Peyer's patch (tissue), 4 donors: ENCODE measurements around the gene GTF2E1. TPM values are rescaled to one million over a fixed set of nuclear protein-coding genes. Genes with fewer than 3 reads are reported as not detected.
"Not testable (repeated sequence)": the region's sequence is repeated elsewhere in the genome, so short reads cannot be mapped to it uniquely, and the experiment has no call there.

Experiments
- DNase-seq, 3 donors: peaks; one replicate each; pipeline ENCODE4 v3.0.0-alpha.2; 2017 to 2019
- H3K27ac ChIP-seq, 4 donors: fragments of 200-600 bp; sonication (generic); one replicate each; pipeline ENCODE4 v1.5.1; 2016 to 2019
- H3K27me3 ChIP-seq, 2 donors: fragments of 200-600 bp; sonication (generic); one replicate each; pipeline ENCODE4 v1.5.1; 2019
- H3K36me3 ChIP-seq, 3 donors: fragments of 200-600 bp; sonication (generic); one replicate each; pipeline ENCODE4 v1.5.1; 2016 to 2019
- H3K4me1 ChIP-seq, 4 donors: fragments of 200-600 bp; sonication (generic); one replicate each; pipeline ENCODE4 v1.5.1; 2016 to 2019
- H3K4me3 ChIP-seq, 4 donors: fragments of 200-600 bp; sonication (generic); 1 replicate in 3 of 4; 2 replicates in 1 of 4; pipeline ENCODE4 v1.5.1; 2016 to 2019; ENCODE audit warnings: mild to moderate bottlenecking in 1 of 4
- H3K9me3 ChIP-seq, 4 donors: fragments of 200-600 bp; sonication (generic); one replicate each; pipeline ENCODE4 v1.5.1; 2016 to 2019; ENCODE audit warnings: mild to moderate bottlenecking in 1 of 4
- CTCF ChIP-seq, 6 experiments: fragments of 450-650 bp in 4 of 6; fragments of 200-600 bp in 2 of 6; sonication (generic) in 1 of 6; IDR thresholded peaks; one replicate each; pipeline ENCODE4 v1.5.1; 2017 to 2019; ENCODE audit warnings: antibody characterized with exemption in 6 of 6, mild to moderate bottlenecking in 3 of 6, moderate library complexity in 1 of 6
- POLR2A ChIP-seq, 2 donors: fragments of 450-650 bp; IDR thresholded peaks; one replicate each; pipeline ENCODE4 v1.5.1; 2017; ENCODE audit warnings: antibody characterized with exemption in 2 of 2, mild to moderate bottlenecking in 2 of 2, moderate library complexity in 2 of 2
- total RNA-seq, 4 donors: library from RNA; depleted of rRNA; stranded (reverse); fragments of >200 nt; gene quantifications; one replicate each; pipeline ENCODE4 v1.1.0, GENCODE V29; 2016

Gene GTF2E1
- total RNA-seq, 4 donors from 2014 or later, result 5.4 to 32.2 (median 11.5) TPM

DNA sequence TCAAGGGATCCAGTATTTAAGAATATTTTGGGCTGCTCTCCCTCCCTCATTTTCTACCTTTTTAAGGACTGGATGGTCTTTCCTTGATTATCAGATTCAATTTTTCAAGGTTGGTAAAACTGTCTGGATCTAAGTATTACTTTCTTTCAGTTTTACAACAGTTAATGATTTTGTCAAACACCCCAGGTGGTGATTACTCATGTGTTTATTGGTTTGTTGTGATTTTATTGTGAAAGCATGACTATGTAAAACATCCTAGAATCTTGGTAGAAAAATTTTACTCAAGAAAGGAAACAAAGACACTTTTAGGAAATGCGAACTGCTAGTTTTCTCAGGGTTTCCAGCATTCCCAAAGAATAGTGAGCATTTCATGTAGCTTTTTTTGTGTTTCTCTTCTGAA, 7.3 kb downstream of the GTF2E1 start:
- Histone ChIP-seq H3K36me3 (peaks cover 0 to 15% (median 0%) of the 10 kb centered on the region in 3 donors), H3K27me3 (no peaks in the 10 kb centered on the region), H3K27ac (no peak overlapping the region), H3K4me1 (no peaks in the 10 kb centered on the region), H3K4me3 (no peak overlapping the region), H3K9me3 (no peaks in the 10 kb centered on the region)
- DNase-seq, result no peak
- TF ChIP-seq POLR2A (IDR thresholded peaks at IDR 0.05) (no peak), CTCF (IDR thresholded peaks at IDR 0.05) (no peak)

DNA sequence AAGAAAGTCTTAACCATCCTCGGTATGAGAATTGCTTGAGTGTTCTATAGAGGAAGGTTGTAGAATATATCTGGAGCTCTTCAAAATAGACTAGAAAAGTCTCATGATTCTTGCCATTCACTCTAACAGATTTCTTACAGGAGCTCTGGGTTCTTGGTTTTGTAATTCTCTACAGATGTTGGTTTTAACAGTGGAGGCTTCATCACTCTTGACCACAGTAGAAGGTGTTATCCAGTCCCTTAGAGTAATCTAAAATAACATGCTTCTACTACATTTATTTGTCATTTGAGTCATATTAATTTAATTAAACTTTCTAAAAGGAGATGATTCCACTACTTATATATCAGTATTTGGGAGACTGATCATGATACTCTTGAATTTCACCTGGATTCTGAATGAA, 9.7 kb downstream of the GTF2E1 start:
- no peak overlapping the region for H3K27ac ChIP-seq
- peaks cover 0 to 15% (median 0%) of the 10 kb centered on the region in 3 donors for H3K36me3 ChIP-seq
- no peaks in the 10 kb centered on the region for H3K4me1 ChIP-seq
- no peaks in the 10 kb centered on the region for H3K9me3 ChIP-seq
- no peak overlapping the region for H3K4me3 ChIP-seq
- H3K27me3 ChIP-seq, result no peaks in the 10 kb centered on the region
- no peak for DNase-seq
- no peak for TF ChIP-seq POLR2A (IDR thresholded peaks at IDR 0.05)

DNA sequence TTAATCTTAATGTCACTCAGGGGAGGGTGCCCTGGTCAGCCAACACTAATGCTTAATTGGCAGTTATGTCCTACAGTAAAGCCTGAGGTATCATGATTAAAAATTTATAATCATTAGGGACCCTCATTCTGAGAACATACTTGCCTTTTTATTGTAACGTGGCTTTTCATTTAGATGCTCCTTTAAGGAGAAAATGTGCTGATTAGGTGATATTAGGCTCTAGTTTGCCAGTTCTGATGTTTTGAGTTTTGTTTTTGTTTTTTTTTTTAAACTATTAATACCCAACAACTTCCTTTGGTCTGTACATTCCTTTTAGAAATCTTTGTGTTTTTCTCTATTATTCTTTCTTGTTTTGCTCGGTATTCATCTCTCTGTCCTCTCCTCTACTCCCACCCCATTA, 10.3 kb downstream of the GTF2E1 start:
- no peaks in the 10 kb centered on the region for H3K4me1 ChIP-seq
- no peaks in the 10 kb centered on the region for H3K9me3 ChIP-seq
- no peaks in the 10 kb centered on the region for H3K27me3 ChIP-seq
- H3K4me3 ChIP-seq, result no peak overlapping the region
- no peak for DNase-seq
- TF ChIP-seq CTCF (IDR thresholded peaks at IDR 0.05), result no peak
- TF ChIP-seq POLR2A (IDR thresholded peaks at IDR 0.05), result no peak
- H3K36me3 ChIP-seq, result peaks cover 0 to 15% (median 0%) of the 10 kb centered on the region in 3 donors
- H3K27ac ChIP-seq, result no peak overlapping the region

GRCh38 chr3:120753810-120754209, 11.3 kb downstream of the GTF2E1 start:
- H3K36me3 ChIP-seq, result peaks cover 0 to 15% (median 0%) of the 10 kb centered on the region in 3 donors
- TF ChIP-seq CTCF (IDR thresholded peaks at IDR 0.05), result no peak
- no peak for TF ChIP-seq POLR2A (IDR thresholded peaks at IDR 0.05)
- no peak overlapping the region for H3K27ac ChIP-seq
- no peak overlapping the region for H3K4me3 ChIP-seq
- H3K4me1 ChIP-seq, result no peaks in the 10 kb centered on the region
- no peaks in the 10 kb centered on the region for H3K27me3 ChIP-seq
- no peak for DNase-seq
- H3K9me3 ChIP-seq, result no peaks in the 10 kb centered on the region

DNA sequence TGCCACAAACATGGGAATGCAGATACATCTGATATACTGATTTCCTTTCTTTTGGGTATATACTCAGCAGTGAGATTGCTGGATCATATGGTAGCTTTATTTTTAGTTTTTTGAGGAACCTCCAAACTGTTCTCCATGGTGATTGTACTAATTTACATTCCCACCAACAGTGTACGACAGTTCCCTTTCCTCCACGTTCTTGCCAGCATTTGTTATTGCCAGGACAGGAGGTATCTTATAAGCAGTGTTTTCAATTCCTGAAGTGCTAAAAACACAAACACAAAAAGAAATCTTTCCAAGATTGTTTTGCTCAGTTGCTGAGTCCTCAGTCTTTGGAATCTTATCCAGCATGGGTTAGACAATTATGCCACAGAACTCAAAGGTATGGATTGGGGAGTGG, 13.5 kb downstream of the GTF2E1 start:
- H3K4me3 ChIP-seq, result no peak overlapping the region
- peaks cover 0 to 7% (median 0%) of the 10 kb centered on the region in 3 donors for H3K36me3 ChIP-seq
- TF ChIP-seq POLR2A (IDR thresholded peaks at IDR 0.05) (no peak), CTCF (IDR thresholded peaks at IDR 0.05) (no peak)
- H3K4me1 ChIP-seq, result no peaks in the 10 kb centered on the region
- DNase-seq, result no peak
- H3K27me3 ChIP-seq, result no peaks in the 10 kb centered on the region
- H3K27ac ChIP-seq, result no peak overlapping the region
- no peaks in the 10 kb centered on the region for H3K9me3 ChIP-seq

DNA sequence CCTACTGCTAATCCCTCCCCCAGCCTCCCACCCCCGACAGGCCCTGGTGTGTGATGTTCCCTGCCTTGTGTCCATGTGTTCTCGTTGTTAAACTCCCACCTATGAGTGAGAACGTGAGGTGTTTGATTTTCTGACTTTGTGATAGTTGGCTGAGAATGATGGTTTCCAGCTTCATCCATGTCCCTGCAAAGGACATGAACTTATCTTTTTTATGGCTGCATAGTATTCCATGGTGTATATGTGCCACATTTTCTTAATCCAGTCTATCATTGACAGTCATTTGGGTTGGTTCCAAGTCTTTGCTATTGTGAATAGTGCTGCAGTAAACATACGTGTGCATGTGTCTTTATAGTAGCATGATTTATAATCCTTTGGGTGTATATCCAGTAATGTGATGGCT, 16.0 kb downstream of the GTF2E1 start:
- not testable (repeated sequence) for H3K4me3 ChIP-seq, DNase-seq, H3K27ac ChIP-seq, H3K36me3 ChIP-seq, H3K9me3 ChIP-seq, H3K27me3 ChIP-seq, H3K4me1 ChIP-seq

- H3K36me3 ChIP-seq, result no peaks in the 10 kb centered on the region
- H3K9me3 ChIP-seq, result no peaks in the 10 kb centered on the region
- no peaks in the 10 kb centered on the region for H3K4me1 ChIP-seq
- H3K27me3 ChIP-seq, result no peaks in the 10 kb centered on the region
- H3K27ac ChIP-seq, result no peak overlapping the region
- H3K4me3 ChIP-seq, result no peak overlapping the region
- TF ChIP-seq POLR2A (IDR thresholded peaks at IDR 0.05) (no peak), CTCF (IDR thresholded peaks at IDR 0.05) (no peak)
- no peak for DNase-seq
Measured at GRCh38 chr3:120762615-120763014, 20.1 kb downstream of the GTF2E1 start.
